HUDEP-2 (cell line): Measurements from ENCODE around the gene EZH2.
A peak's percentile ranks its signal among the peaks of the same experiment; 100 is the strongest.

Experiments used
- DNase-seq, 76 experiments: peaks; one replicate each; lab custom pipeline; 2025; ENCODE audit not compliant: unreplicated experiment in 76 of 76; lab: John Stamatoyannopoulos, UW

The EZH2 gene

DNA sequence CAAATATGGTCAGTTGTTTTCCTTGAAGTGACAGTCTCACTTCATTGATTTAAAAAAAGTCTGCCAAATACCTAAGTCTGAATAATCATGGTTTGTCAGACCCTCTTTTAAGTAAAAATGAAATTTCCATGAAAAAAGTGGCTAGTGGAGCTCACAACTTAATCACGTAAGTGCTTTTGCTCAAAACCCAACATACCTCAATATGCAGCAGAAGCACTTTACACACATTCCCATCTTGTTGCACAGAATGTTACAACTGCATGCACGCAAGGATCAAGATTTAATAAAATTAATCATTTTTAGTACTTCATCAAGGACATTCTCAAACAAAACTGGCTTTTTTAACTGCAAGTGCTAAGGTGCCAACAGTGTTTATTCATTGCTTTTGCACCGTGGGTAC lies 21.6 kb downstream of the EZH2 start:
- no peak for DNase-seq

DNA sequence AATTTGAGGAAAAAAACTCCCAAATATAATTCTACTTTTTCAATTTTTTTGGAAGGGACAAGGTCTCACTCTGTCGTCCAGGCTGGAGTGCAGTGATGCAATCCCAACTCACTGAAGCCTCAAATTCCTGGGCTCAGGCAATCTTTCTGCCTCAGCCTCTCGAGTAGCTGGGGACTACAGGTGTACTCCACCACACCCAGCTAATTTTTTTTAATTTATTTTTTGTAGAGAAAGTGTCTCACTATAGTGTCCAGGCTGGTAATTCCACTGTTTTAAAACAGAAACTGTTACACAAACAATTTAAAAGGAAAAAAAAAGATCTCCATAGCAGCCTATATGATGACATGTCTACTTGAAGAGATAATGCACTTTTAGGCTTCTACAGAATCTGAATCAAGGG lies 25.6 kb downstream of the EZH2 start:
- DNase-seq: no peak

DNA sequence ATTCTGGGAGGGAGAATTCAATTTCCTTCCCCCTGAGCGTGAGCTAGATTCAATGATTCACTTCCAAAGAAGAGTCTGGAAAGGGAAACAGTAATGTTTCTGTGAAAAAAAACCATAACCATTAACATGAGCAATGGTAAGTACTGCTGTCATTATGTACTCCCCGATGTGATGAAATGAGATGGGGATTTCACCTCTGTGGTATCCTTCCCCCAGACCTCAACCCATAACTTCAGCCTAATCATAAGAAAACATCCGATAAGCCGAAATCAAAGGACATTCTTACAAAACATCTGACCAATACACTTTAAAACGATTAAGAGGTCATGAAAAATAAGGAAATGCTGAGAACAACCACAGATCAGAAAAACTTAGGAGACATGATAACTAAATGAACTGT lies 27.2 kb downstream of the EZH2 start:
- DNase-seq: no peak

DNA sequence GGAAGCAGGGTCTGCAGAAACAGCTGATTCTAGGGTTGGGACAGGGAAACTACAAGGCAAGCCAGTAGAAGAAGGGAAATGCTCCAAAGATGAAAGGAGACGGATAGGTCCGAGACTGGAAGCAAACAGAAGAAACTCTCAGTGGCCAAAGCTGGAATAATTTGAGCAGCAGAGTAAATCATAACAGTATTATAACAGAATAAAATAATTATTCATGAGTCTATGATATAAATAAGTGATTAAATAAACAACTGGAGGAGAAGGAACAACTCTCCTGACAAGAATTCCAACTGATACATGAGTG lies 27.6 kb downstream of the EZH2 start:
- DNase-seq: no peak

DNA sequence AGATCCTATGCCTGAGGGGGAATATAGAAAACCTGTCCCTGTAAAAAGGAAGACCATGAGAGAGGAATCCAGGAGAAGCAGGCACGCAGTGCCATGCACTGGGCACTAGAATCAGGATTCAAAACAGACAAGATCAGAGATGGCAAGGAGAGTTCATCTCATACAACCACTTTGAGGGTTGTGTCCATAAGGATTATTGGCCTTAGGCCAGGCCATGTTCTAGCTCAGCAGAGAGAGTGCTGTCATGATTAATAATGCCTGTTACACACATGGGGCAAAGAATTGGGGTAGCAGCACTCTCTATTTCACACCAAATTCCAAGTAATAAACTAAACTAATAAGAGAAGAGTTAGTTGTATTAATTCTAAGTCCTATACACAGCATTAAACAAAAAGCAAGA lies 29.1 kb downstream of the EZH2 start:
- DNase-seq: peak in 9 of 76 experiments; percentile 5 to 21 (median 10)

DNA sequence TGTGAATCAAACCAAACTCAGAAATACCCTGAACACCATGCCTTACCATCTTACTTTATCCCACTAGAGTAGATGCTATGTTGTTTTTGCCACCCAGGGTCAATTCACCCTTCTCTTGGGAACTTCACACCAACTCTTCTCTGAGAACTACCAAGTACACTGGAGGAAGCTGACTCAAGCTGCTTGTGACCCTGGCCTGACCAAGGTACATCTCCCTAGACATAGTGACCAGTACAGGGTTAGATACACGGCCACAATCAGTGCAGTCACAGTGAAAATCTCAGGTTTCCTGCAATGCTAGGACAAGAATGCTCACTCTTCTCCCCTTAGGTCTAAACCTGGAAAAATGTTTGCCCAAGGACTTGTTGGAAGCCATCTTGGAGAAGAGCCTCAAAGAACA lies 31.8 kb downstream of the EZH2 start:
- DNase-seq: no peak

DNA sequence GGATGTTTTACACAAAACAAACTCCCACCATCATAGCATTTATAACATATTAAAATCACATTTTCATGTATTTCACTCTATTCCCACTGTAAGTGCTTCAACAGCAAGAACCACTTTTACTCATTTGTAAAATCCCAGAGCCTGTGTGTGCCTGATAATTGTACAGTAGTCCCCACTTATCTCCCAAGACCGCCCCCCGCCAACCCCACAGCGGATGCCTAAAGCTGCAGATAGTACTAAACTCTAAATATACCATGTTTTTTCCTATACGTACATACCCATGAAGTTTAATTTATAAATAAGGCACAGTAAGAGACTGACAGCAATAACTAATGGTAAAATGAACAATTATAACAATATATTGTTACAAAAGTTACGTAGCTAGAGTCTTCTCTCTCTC lies 33.5 kb downstream of the EZH2 start:
- DNase-seq: peak in 40 of 76 experiments; percentile 3 to 66 (median 30)

DNA sequence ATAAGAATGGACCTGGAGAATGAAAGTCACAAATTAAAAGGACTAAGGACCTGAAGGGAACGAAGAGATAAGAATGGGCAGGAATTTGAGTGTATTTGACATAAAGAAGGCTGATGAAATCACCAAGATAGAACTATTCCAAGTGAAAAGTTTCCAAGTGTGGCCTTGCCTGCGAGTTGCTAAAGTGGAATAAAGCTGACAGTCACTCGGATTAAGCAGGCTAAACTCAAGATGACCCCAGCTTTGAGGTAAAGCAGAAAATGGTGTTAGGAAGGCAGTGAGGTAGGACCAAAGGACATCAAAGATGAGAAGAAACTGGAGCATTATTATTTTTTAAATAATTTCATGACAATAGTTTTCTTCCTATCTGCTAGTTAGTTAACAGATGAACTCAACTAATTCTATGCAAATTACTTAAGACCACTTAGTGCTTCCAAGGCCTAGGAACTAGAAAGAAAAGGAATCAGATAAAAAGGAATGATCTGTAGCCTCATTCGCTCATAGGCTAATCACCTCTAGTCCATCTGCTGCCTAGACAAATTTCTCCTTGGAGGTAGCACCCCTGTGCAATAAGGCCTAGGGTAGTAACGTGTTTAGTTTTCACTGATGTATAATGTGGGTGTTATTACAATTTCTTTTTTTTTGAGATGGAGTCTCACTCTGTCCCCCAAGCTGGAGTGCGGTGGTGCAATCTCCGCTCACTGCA lies 34.5 kb downstream of the EZH2 start:
- DNase-seq: peak in 1 of 76 experiments; percentile 2

DNA sequence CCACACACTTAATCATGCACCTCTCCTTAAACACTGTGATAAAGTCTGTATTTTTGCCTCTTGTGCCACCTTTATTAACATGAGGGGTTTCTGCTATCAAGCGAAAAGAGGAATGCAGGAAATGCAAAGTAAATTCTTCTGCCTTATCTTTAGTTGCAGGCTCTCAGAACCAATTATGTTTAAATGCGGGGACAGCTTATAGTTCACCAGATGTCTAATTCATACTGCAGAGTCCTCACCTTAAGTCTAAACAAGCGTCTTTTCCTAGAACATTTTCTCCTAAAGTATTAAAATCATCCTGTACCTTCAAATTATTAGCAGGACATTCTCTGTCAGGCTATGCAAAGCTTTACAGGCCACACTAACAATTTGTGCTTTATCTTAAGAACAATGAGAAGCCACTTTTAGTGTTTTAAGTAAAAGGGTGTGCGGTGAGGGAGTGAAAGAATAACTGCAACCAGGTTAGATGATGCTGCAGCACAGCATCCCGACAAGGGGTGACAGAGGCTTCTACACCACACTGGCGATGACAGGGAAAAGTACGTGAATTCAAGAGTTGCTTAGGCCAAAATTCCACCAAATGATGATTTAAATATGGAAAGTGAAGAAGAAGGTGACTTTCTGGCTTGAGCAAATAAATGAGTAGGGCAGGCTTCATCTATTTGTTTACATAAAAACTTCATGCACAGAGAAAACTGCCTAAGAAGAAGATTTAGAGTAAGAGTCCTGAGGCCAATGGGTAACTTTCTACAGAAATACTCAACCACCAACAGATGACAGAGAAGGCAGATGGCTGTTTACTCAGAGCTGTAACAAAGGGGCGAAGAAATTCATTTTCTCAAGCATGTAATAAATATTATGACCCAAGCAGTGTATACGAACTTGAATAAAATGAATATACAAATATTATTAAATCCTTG lies 36.0 kb downstream of the EZH2 start:
- DNase-seq: peak in 19 of 76 experiments; percentile 11 to 54 (median 24)

DNA sequence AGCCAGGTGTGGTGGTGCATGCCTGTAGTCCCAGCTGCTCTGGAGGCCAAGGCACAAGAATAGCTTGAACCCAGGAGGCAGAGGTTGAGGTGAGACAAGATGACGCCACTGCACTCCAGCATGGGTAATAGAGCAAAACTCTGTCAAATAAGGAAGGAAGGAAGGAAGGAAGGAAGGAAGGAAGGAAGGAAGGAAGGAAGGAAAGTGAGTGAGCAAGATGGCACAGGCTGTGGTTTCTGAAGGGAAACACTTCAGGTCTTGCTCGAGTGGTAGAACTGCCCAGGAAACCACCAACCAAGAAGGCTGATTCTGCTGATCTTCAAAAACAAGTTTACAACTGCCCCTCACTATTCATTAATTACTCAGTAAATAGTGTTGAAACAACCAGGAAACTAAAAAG lies 45.2 kb downstream of the EZH2 start:
- no peak for DNase-seq

DNA sequence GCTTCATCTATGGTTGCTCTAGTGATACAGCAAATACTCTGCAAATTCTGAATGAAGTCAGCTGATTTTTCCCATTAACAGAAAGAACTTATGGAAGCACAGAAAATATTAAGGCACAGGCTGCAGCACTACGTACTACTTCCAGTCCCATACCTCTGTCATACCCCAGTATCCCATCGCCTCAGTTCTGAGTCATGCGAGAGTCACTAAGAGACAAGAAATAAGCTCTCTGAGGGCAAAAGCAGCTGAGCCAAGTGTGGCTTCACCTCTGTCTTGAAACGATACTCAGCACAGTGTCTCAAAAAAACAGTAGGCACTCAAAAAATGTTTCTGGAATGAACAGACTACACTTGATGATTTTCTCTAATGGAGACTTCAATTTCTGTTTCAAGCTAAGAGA lies 48.2 kb downstream of the EZH2 start:
- no peak for DNase-seq

DNA sequence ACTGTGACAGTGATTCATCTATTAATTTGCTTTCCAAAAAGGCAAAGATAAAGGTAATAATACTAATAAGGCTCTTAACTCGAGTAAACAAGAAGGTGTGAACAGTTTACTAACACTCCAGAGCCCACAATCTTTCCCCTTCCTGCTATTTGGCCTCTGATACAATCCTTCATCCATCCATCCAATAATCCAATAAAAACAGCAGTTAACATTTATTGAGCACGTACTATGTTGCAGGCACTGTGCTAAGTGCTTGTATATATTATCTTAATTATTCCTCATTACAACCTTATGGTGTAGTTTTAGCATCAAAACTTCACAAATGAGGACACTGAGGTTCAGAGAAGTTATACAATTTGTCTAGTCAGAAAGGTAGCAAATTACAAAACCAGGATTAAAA lies 49.5 kb downstream of the EZH2 start:
- no peak for DNase-seq

DNA sequence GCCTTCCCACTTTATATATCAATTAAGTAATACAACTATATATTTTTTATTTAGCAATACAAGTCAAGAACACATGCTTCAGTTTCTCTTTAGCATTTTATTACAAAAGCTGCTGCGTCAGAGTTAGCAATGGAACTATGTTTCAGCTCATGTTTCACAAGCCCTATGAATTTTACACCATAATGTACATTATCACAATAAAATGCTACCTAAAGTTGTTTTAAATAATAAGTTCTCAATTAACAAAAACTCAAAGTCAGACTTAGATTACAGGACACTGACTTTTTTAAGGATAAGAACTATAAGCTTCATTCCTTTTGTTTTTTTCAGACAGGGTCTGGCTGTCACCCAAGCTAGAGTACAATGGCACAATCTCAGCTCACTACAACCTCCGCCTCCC lies 52.3 kb downstream of the EZH2 start:
- no peak for DNase-seq

DNA sequence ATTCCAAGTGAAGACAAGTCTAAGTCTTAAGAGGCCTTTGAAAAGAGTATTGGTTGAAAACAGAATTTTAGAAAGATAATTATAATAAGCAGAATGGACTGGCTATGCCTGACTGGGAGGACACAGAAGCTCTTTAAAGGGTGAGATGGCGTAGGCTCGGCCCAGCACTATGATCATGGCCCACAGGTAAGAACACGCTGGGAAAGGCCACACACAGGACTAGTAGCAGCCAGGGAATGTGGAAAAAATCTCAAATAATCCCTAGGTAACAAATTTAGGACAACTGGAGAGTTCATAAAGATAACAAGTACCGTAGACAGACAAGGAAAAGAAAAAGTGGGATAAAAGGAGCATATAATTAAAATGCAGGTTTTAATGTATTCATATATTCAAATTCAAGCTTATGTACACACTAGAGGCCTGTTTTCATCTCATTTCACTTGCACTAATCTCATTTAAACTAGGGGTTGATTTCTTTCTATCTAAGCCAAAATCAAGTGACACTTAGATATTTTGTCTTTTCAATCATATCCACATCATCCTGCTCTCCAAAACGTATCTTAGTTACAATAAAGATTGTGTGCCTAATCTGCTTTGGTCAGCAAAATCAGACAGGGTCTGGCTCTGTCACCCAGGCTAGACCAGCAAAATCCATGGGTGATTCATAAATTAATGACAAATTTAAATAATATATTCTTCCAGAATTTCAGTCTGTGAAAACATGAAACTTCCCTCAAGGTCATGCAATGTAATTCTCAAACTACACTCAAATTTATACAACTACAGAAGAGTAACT lies 53.0 kb downstream of the EZH2 start:
- no peak for DNase-seq

DNA sequence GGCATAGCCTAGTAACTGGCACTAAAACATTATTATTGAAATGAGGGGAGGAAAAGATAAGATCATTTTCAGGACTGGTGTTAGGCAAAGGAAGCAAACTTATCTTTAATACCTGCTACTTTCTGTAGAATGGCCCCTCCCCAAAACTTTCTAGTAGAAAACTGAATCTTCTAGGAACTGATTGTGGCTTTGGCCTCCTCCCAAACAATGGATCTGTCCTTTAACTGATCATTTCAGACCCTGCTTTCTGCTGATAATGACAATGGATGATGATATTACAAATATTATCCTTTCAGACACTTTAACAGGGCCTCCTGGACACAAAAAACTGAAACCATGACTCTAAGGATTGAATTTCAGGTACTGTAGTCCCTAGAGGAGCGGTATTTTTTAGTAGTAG lies 55.1 kb downstream of the EZH2 start:
- peak in 58 of 76 experiments; percentile 8 to 85 (median 50) for DNase-seq

DNA sequence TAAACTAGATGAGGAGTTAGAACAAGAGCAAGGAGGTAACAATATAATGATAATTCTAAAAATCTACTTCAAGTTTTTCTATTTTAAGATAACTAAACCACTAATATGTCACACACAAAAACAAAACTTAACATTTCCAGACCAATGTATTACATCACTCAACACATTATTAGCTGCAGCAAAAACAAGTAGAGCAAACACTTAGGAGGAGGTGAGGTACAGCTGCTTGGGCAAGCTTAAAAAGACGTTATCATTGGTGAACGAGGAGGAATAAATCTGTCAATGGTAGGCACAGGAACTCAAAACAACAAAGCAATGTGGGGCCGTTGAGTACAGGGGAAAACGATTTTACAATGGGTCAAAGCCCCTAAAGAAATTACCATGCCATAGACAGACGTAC lies 58.8 kb downstream of the EZH2 start:
- DNase-seq: no peak

DNA sequence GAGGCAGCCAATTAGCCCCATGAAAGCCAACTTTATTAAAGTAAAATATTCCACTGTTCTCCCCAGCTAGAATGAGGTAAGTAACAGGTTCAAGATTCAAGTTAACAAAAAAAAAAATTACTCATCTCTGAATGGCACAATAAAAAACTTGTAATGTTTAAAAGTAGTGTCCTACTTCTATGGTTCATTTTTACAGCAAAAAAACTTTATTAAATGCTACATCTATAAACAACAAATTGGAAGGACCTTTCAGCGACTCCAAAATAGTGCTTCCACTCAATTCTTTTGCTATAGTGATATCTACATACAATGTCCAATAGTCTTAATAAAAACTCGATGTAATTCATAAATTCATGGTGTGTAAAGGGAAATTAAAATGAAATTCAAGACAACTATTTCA lies 59.2 kb downstream of the EZH2 start:
- DNase-seq: no peak

DNA sequence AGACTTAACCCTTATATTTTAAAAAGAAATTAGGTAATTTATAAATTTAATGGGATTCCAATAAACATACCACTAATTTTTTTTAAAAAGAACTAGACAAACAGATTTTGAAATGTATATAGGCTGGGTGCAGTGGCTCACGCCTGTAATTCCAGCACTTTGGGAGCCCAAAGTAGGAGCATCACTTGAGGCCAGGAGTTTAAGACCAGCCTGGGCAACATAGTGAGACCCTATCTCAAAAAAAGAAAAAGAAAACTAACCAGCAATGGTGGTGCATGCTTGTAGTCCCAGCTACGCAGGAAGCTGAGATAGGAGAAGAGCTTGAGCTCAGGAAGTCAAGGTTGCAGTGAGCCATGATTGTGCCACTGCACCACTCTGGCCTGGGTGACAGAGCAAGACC lies 62.7 kb downstream of the EZH2 start:
- DNase-seq: no peak

DNA sequence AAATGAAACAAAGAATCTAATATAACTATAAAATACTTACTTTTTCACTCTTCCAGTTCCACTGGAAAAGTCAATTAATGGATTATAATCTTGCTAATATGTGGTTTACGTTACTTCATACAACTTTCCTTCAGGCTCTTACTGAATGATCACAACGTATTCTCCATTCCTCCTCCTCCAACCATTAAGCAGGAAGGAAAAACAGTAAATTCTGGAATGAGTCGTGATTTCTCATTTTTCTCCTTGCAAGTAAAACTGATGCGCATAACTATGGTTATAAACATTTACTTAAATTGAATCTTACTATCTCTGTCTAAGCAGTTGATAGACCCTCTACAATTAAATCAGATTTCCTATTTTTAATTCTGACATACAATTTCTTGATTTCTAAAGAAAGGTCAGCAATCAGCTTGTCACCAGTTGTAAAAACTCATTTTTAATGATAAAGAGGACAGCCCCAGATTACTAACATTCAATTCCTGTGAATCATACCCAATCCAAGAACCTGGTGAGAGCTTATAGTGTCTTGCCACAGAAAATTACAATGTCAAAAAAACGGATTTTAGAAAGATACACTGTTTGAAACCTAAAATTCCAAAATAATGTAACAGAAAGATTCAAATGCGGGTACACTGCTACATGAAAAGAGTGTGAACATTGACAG lies 64.3 kb downstream of the EZH2 start:
- no peak for DNase-seq

DNA sequence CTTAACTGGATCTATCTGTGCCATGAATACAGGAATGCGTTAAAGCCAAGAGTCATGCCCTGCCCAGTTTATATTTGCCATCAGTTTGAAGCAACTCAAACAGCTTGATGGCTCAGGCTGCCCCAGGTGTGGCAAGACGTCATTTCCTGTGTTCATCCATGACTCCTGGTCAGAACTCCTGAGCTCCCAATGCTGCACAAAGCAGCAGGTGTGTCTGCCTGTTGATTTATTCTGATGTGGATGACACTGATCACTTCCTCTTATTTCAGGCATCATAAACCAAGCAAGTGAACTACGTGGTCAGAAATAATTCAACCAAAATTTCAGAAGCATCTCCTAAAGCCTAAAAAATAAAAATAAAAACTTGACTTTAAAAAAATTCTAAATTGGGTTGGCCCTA lies 68.5 kb downstream of the EZH2 start:
- no peak for DNase-seq
